Liver (tissue), 9 donors: ENCODE data around the gene ARHGAP5. TPM values are rescaled to one million over a fixed set of nuclear protein-coding genes. Genes with fewer than 3 reads are reported as not detected.

ENCODE experiments used
- DNase-seq: peaks from one replicate; pipeline ENCODE4 v3.0.0-alpha.2; 2017; ENCODE audit warnings: low spot score
- H3K27ac ChIP-seq, 2 donors: one replicate each; pipeline ENCODE4 v1.7.0; 2013; ENCODE audit warnings: inconsistent platforms in 2 of 2, low read length in 2 of 2, control low read depth in 1 of 2, low read depth in 1 of 2, mild to moderate bottlenecking in 1 of 2
- H3K27me3 ChIP-seq, 4 donors: one replicate each; pipeline versions ENCODE4 v1.6.1 to v1.7.0; 2013; ENCODE audit warnings: low read length in 3 of 4, inconsistent platforms in 1 of 4, mild to moderate bottlenecking in 1 of 4, moderate library complexity in 1 of 4; ENCODE audit not compliant: control insufficient read depth in 4 of 4, insufficient read depth in 4 of 4
- H3K36me3 ChIP-seq, 4 donors: one replicate each; pipeline versions ENCODE4 v1.6.1 to v1.7.0; 2013; ENCODE audit warnings: low read length in 3 of 4, mild to moderate bottlenecking in 3 of 4, low read depth in 1 of 4, moderate library complexity in 1 of 4; ENCODE audit not compliant: control insufficient read depth in 4 of 4, insufficient read depth in 3 of 4
- H3K4me1 ChIP-seq, 4 donors: one replicate each; pipeline versions ENCODE4 v1.6.1 to v1.7.0; 2013; ENCODE audit warnings: low read length in 3 of 4, mild to moderate bottlenecking in 3 of 4, moderate library complexity in 1 of 4; ENCODE audit not compliant: control insufficient read depth in 4 of 4, insufficient read depth in 4 of 4
- H3K4me3 ChIP-seq, 3 donors: one replicate each; pipeline versions ENCODE4 v1.6.1 to v1.7.0; 2013; ENCODE audit warnings: low read length in 3 of 3, control low read depth in 1 of 3, low read depth in 1 of 3, mild to moderate bottlenecking in 1 of 3
- H3K9ac ChIP-seq, 2 donors: one replicate each; pipeline ENCODE4 v1.7.0; 2013; ENCODE audit warnings: low read length in 2 of 2, mild to moderate bottlenecking in 2 of 2, moderate library complexity in 2 of 2, control low read depth in 1 of 2, low read depth in 1 of 2
- H3K9me3 ChIP-seq, 4 donors: one replicate each; pipeline versions ENCODE4 v1.6.1 to v1.7.0; 2013; ENCODE audit warnings: low read length in 3 of 4; ENCODE audit not compliant: control insufficient read depth in 4 of 4
- EGR1 ChIP-seq, 2 donors: IDR thresholded peaks; 2 replicates each; pipeline ENCODE4 v1.6.1; 2016 to 2018; ENCODE audit warnings: antibody characterized with exemption in 2 of 2, low read depth in 2 of 2
- FOXA1 ChIP-seq: IDR thresholded peaks from 2 replicates; pipeline ENCODE4 v1.6.1; 2016; ENCODE audit warnings: antibody characterized with exemption
- FOXA2 ChIP-seq: IDR thresholded peaks from 2 replicates; pipeline ENCODE4 v1.6.1; 2016; ENCODE audit warnings: antibody characterized with exemption
- GABPA ChIP-seq, 2 donors: IDR thresholded peaks in 1 of 2; conservative IDR thresholded peaks in 1 of 2; 2 replicates each; pipeline ENCODE4 v1.6.1; 2016; ENCODE audit warnings: antibody characterized with exemption in 2 of 2, mild to moderate bottlenecking in 1 of 2, moderate library complexity in 1 of 2
- HNF4A ChIP-seq, 2 donors: conservative IDR thresholded peaks; 2 replicates each; pipeline ENCODE4 v1.6.1; 2016; ENCODE audit warnings: antibody characterized with exemption in 2 of 2, mild to moderate bottlenecking in 2 of 2
- HNF4G ChIP-seq: IDR thresholded peaks from 2 replicates; pipeline ENCODE4 v1.6.1; 2016; ENCODE audit warnings: antibody characterized with exemption
- NR2F2 ChIP-seq: IDR thresholded peaks from 2 replicates; pipeline ENCODE4 v1.6.1; 2016; ENCODE audit warnings: antibody characterized with exemption
- RAD21 ChIP-seq, 2 donors: IDR thresholded peaks; 2 replicates each; pipeline ENCODE4 v1.6.1; 2016; ENCODE audit warnings: antibody characterized with exemption in 2 of 2, mild to moderate bottlenecking in 2 of 2
- REST ChIP-seq: IDR thresholded peaks from 2 replicates; pipeline ENCODE4 v1.6.1; 2016; ENCODE audit warnings: antibody characterized with exemption, mild to moderate bottlenecking
- RXRA ChIP-seq, 2 donors: IDR thresholded peaks; 2 replicates each; pipeline ENCODE4 v1.6.1; 2017 to 2018; ENCODE audit warnings: antibody characterized with exemption in 2 of 2, mild to moderate bottlenecking in 1 of 2
- SP1 ChIP-seq: IDR thresholded peaks from 2 replicates; pipeline ENCODE4 v1.6.1; 2018; ENCODE audit warnings: antibody characterized with exemption, mild to moderate bottlenecking
- TAF1 ChIP-seq: conservative IDR thresholded peaks from 2 replicates; pipeline ENCODE4 v1.6.1; 2016; ENCODE audit warnings: antibody characterized with exemption, mild to moderate bottlenecking
- YY1 ChIP-seq: IDR thresholded peaks from 2 replicates; pipeline ENCODE4 v1.6.1; 2016; ENCODE audit warnings: antibody characterized with exemption, mild to moderate bottlenecking
- WGBS: extraction: QIAGEN DNeasy Blood & Tissue Kit; methylation state at CpG from one replicate; pipeline ENCODE4 v1.1.7; 2013; 5-methylcytosine and 5-hydroxymethylcytosine counted together
- polyA plus RNA-seq, 2 donors: library from polyadenylated mRNA; stranded (reverse) in 1 of 2; unstranded in 1 of 2; fragments of 200-250 nt in 1 of 2; fragments of >200 nt in 1 of 2; fragmentation: Nextera tagmentation in 1 of 2; extraction: Ambion mirVana in 1 of 2; gene quantifications; one replicate each; pipeline versions ENCODE4 v1.2.1 to v1.2.3, GENCODE V29; 2013 to 2015
- total RNA-seq, 2 donors: library from RNA; depleted of rRNA; stranded (reverse); fragments of >200 nt; gene quantifications; one replicate each; pipeline ENCODE4 v1.2.3, GENCODE V29; 2014
- TF ChIP-seq, protein P1 (sequence below): IDR thresholded peaks from 2 replicates; pipeline ENCODE4 v1.6.1; 2016; ENCODE audit warnings: antibody characterized with exemption
- TF ChIP-seq, protein P2 (sequence below): fragments of 150-350 bp; IDR thresholded peaks from 2 replicates; pipeline ENCODE4 v1.5.1; 2017; ENCODE audit warnings: improper control_type of control experiment, low read depth, low read length; ENCODE audit not compliant: missing input control
- TF ChIP-seq, protein P3 (sequence below): IDR thresholded peaks from 2 replicates; pipeline ENCODE4 v1.6.1; 2016; ENCODE audit warnings: antibody characterized with exemption
- donor health status: healthy.
- donor health status: healthy.
- donor health status: healthy.
- donor health status: healthy.
- donor health status: healthy.

ARHGAP5 gene
- total and polyA plus RNA-seq, 4 donors, result 9.6 to 48.7 (median 29.0) TPM

DNA sequence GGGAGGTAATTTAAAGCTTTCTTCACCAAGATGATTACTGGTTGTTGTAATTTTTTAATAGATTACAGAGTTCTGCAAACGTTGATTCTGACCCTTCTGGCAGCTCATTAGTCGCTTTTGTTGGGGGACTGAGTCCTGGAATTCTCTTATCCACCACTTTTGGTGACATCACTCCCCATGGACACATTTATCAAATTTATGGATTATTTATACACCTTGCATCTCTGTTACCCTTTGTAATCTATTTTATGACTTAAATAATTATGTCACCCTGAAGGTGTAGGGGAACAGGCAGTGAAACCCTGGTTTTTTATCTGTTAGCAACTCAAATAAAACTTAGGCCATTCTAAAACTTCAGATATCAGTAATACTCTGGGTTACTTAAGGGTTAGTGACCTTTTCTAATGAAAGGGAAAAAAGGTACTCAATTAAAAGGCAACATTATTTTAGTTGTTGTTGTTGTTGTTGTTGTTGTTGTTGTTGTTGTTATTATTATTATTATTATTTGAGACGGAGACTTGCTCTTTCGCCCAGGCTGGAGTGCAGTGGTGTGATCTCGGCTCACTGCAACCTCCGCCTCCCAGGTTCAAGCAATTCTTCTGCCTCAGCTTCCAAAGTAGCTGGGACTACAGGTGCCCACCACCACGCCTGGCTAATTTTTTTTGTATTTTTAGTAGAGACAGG is 65.8 kb downstream of the ARHGAP5 start:
- Histone ChIP-seq H3K36me3 (peaks cover 0 to 18% (median 8%) of the 10 kb centered on the region in 4 donors), H3K9ac (no peak overlapping the region), H3K27me3 (no peaks in the 10 kb centered on the region), H3K27ac (no peak overlapping the region), H3K9me3 (peaks cover 0 to 6% (median 0%) of the 10 kb centered on the region in 4 donors), H3K4me1 (peaks cover 0 to 1% (median 0%) of the 10 kb centered on the region in 4 donors), H3K4me3 (no peak overlapping the region)
- no peak for DNase-seq
- WGBS, result 95% methylated on average over 7 of the region's 7 CpGs
- TF ChIP-seq FOXA1 (no peak), SP1 (no peak), HNF4G (no peak), REST (no peak)
- TF ChIP-seq, protein P1, sequence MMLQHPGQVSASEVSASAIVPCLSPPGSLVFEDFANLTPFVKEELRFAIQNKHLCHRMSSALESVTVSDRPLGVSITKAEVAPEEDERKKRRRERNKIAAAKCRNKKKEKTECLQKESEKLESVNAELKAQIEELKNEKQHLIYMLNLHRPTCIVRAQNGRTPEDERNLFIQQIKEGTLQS, result no peak

- TF ChIP-seq, protein P1, result no peak
- TF ChIP-seq TAF1 (no peak), HNF4A (conservative IDR thresholded peaks at IDR 0.05) (no peak), HNF4G (no peak), RXRA (IDR thresholded peaks at IDR 0.05) (no peak)
- TF ChIP-seq, protein P2, sequence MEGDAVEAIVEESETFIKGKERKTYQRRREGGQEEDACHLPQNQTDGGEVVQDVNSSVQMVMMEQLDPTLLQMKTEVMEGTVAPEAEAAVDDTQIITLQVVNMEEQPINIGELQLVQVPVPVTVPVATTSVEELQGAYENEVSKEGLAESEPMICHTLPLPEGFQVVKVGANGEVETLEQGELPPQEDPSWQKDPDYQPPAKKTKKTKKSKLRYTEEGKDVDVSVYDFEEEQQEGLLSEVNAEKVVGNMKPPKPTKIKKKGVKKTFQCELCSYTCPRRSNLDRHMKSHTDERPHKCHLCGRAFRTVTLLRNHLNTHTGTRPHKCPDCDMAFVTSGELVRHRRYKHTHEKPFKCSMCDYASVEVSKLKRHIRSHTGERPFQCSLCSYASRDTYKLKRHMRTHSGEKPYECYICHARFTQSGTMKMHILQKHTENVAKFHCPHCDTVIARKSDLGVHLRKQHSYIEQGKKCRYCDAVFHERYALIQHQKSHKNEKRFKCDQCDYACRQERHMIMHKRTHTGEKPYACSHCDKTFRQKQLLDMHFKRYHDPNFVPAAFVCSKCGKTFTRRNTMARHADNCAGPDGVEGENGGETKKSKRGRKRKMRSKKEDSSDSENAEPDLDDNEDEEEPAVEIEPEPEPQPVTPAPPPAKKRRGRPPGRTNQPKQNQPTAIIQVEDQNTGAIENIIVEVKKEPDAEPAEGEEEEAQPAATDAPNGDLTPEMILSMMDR, result no peak
- Histone ChIP-seq H3K4me1 (peaks cover 0 to 1% (median 0%) of the 10 kb centered on the region in 4 donors), H3K9ac (no peak overlapping the region), H3K27me3 (no peaks in the 10 kb centered on the region), H3K9me3 (no peaks in the 10 kb centered on the region), H3K36me3 (peaks cover 6 to 28% (median 21%) of the 10 kb centered on the region in 4 donors), H3K27ac (no peak overlapping the region), H3K4me3 (no peak overlapping the region)
- DNase-seq, result no peak
- 74% methylated on average over 2 of the region's 2 CpGs for WGBS
These were observed 73.3 kb downstream of the ARHGAP5 start for GRCh38 chr14:32150392-32150791.

DNA sequence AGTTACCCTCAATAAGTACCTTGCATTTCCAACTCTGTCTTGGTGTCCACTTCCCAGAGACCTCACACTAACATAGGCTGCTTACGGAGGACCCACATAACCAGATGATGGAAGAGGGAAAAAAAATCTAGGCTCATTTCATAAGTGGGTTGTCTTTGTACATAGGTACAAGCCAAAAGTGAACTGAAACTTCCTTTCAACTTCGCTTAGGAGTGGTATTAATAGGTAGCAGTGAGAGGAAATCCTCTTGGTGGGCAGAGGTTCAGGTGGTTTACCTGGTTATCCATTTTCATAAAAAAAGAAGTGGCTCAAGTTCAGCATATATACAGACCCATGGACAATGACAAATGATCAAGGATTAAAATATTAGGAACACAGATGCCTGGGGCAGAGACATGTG is 88.9 kb downstream of the ARHGAP5 start:
- Histone ChIP-seq H3K9ac (no peak overlapping the region), H3K36me3 (no peaks in the 10 kb centered on the region), H3K4me1 (no peaks in the 10 kb centered on the region), H3K27me3 (no peaks in the 10 kb centered on the region), H3K9me3 (no peaks in the 10 kb centered on the region), H3K4me3 (no peak overlapping the region), H3K27ac (no peak overlapping the region)
- no peak for DNase-seq
- WGBS, result 97% methylated on average over 2 of the region's 2 CpGs
- no peak for TF ChIP-seq YY1
- TF ChIP-seq RXRA (IDR thresholded peaks at IDR 0.05), result no peak
- TF ChIP-seq GABPA (IDR thresholded peaks at IDR 0.05 in 1 of 2, conservative IDR thresholded peaks at IDR 0.05 in 1 of 2), result no peak
- no peak for TF ChIP-seq NR2F2
- no peak for TF ChIP-seq RAD21 (IDR thresholded peaks at IDR 0.05)
- TF ChIP-seq FOXA2, result no peak
- TF ChIP-seq EGR1 (IDR thresholded peaks at IDR 0.05; ENCODE audit: low read depth in 2 of 2), result no peak
- TF ChIP-seq, protein P1, result no peak
- TF ChIP-seq HNF4A (conservative IDR thresholded peaks at IDR 0.05), result no peak
- TF ChIP-seq, protein P3, sequence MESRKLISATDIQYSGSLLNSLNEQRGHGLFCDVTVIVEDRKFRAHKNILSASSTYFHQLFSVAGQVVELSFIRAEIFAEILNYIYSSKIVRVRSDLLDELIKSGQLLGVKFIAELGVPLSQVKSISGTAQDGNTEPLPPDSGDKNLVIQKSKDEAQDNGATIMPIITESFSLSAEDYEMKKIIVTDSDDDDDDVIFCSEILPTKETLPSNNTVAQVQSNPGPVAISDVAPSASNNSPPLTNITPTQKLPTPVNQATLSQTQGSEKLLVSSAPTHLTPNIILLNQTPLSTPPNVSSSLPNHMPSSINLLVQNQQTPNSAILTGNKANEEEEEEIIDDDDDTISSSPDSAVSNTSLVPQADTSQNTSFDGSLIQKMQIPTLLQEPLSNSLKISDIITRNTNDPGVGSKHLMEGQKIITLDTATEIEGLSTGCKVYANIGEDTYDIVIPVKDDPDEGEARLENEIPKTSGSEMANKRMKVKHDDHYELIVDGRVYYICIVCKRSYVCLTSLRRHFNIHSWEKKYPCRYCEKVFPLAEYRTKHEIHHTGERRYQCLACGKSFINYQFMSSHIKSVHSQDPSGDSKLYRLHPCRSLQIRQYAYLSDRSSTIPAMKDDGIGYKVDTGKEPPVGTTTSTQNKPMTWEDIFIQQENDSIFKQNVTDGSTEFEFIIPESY, result no peak
